IPS DF 4.7 (cell line): Measurements from ENCODE around the gene LCN12.

ENCODE experiments used
- DNase-seq: peaks from one replicate; pipeline ENCODE4 v3.0.0-alpha.2; 2013; ENCODE audit warnings: low spot score; ENCODE audit errors: extremely low read depth

The LCN12 gene

GRCh38 chr9:136944519-136945332, 7.3 kb upstream of the LCN12 start, which contains the start of the genes C8G and FBXW5:
C8G (plus strand) TSS chr9:136945243; CDS start chr9:136945321, 78 bp downstream.
FBXW5 (minus strand) TSS chr9:136944738; CDS start chr9:136944083, 655 bp downstream.
- peak; percentile 49 for DNase-seq

GRCh38 chr9:136945333-136946227, 6.5 kb upstream of the LCN12 start:
- no peak for DNase-seq

GRCh38 chr9:136946228-136947027, 5.6 kb upstream of the LCN12 start:
- DNase-seq, result no peak

- no peak for DNase-seq
These were observed 4.8 kb upstream of the LCN12 start for GRCh38 chr9:136947028-136947891.

GRCh38 chr9:136947955-136948510, 4.0 kb upstream of the LCN12 start:
- DNase-seq, result no peak

GRCh38 chr9:136949239-136949816, 2.7 kb upstream of the LCN12 start:
- DNase-seq, result no peak

GRCh38 chr9:136949817-136950655, 2.0 kb upstream of the LCN12 start:
- DNase-seq, result peak; percentile 56

GRCh38 chr9:136950656-136951276, 1.3 kb upstream of the LCN12 start:
- no peak for DNase-seq

- no peak for DNase-seq
These were observed 313 bp downstream of the LCN12 start for GRCh38 chr9:136952321-136952850.

GRCh38 chr9:136952876-136953770, 1.1 kb downstream of the LCN12 start:
- DNase-seq, result no peak

GRCh38 chr9:136953771-136954269, 1.7 kb downstream of the LCN12 start:
- no peak for DNase-seq

- DNase-seq, result no peak
These were observed 2.4 kb downstream of the LCN12 start for GRCh38 chr9:136954270-136955083.

- DNase-seq, result no peak
These were observed 3.3 kb downstream of the LCN12 start for GRCh38 chr9:136955202-136955942.

- DNase-seq, result no peak
These were observed 3.9 kb downstream of the LCN12 start for GRCh38 chr9:136955943-136956335.

GRCh38 chr9:136956604-136957003, 4.5 kb downstream of the LCN12 start:
- no peak for DNase-seq
